NCI-H82 treated with DMSO at 0.1 percent for 48 hours (cell line): Measurements from ENCODE around the gene MED8.

Source experiments
- DNase-seq: peaks from one replicate; lab custom pipeline; 2025; ENCODE audit not compliant: unreplicated experiment; lab: John Stamatoyannopoulos, UW

Gene MED8

DNA sequence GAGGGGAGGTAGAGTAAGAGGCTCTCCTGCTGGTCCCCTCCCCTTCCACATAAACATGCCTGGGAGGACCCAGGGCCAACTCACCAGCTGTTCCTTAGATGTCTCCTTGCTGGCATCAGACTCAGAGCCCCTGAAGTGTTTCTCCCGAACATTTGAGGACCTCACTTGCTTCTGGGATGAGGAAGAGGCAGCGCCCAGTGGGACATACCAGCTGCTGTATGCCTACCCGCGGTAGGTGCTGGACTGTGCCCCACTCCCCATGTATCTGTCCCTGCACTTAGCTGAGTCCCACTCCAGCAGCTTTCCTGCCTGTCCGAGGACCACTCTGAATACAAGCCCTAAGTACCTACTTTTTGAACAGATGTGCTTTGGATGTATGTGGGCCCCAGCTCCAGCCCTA lies 51.6 kb downstream of the MED8 start:
- no peak for DNase-seq

DNA sequence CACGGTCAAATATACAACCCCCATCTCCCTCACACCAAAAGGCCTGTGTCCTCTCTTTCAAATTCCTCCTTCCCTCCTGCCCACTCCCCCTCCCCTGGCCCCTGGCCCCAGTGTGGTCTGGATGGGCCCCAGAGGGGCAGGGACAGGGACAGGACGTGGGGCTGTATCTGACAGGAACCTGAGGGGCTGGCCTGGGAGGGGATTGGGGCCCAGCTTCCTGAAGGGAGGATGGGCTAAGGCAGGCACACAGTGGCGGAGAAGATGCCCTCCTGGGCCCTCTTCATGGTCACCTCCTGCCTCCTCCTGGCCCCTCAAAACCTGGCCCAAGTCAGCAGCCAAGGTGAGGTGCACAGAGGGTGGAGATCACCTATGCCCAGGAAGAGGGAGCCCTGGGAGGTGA lies 52.0 kb downstream of the MED8 start, which contains the start of gene MPL:
Gene MPL, plus strand, starts transcription at position 231 of the 400 bp plus-strand sequence. Its CDS starts 31 bp downstream, at position 262.
- no peak for DNase-seq

DNA sequence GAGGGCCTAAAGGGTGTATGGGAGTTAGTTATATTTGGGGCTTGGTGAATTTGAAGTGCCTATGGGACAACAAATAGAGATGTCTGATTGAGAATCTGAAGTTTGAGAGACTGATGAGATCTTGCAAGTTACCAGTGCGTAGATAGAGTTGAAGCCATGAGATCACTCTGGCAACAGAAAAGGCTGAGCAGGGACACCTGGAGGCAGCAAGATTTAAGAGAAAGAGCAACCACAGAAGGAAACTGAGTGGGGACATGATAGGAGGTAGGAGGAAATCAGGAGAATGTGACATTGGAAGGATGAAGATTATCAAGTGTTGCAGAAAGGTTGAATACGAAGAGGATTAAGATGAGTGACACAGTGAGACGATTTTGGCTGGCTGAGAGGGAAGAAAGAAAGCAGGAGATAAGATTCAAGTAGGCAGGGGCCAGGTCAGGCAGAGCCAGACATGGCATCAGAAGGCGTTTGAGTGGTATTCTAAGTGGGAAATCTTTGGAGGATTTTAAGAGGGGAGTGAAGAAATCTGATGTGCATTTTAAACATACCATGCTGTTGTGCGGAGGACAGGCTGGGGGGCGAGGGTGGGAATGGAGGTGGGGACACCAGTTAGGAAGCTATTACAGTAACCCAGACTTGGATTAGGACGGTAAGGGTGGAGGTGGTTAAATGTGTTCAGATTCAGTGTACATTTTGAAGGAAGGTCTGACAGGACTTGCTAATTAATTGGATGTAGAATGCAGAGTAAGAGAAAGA lies 55.0 kb downstream of the MED8 start:
- no peak for DNase-seq
